MCF 10A (cell line): ENCODE results near the gene PIK3R4. TPM values are rescaled to one million over a fixed set of nuclear protein-coding genes. Genes with fewer than 3 reads are reported as not detected.

Source experiments
- BruUV-seq: library from RNA; stranded (reverse); fragments of 400-500 nt; replicated peaks from 2 replicates; lab custom pipeline; 2021; lab: Mats Ljungman, UMichigan
- CTCF ChIA-PET: fragments of 300-600 bp; sonication (Branson Sonifier 250); formaldehyde crosslinking; extraction: SDS; loops from one replicate; lab custom pipeline; 2021; ENCODE audit warnings: antibody characterized with exemption, inconsistent platforms; lab: Yijun Ruan, JAX
- POLR2A ChIA-PET: fragments of 300-600, 350-650 bp; sonication (Branson Sonifier 250); formaldehyde crosslinking; extraction: SDS; loops from one replicate; lab custom pipeline; 2020; ENCODE audit warnings: antibody characterized with exemption, inconsistent platforms; lab: Yijun Ruan, JAX
- DNase-seq: peaks from one replicate; pipeline ENCODE4 v3.0.0-alpha.2; 2018; ENCODE audit not compliant: unreplicated experiment
- H3K27ac Mint-ChIP-seq: one replicate; pipeline ENCODE4 v1.8.0; 2022; ENCODE audit warnings: mild to moderate bottlenecking, low read depth, mixed read lengths; ENCODE audit not compliant: unreplicated experiment
- H3K27me3 Mint-ChIP-seq: one replicate; pipeline ENCODE4 v1.8.0; 2022; ENCODE audit warnings: mixed read lengths; ENCODE audit not compliant: insufficient read depth, unreplicated experiment
- H3K36me3 Mint-ChIP-seq: one replicate; pipeline ENCODE4 v1.8.0; 2022; ENCODE audit warnings: mild to moderate bottlenecking, moderate library complexity, mixed read lengths; ENCODE audit not compliant: insufficient read depth, unreplicated experiment
- H3K4me1 Mint-ChIP-seq: one replicate; pipeline ENCODE4 v1.8.0; 2022; ENCODE audit warnings: mixed read lengths; ENCODE audit not compliant: insufficient read depth, unreplicated experiment
- H3K4me3 Mint-ChIP-seq: one replicate; pipeline ENCODE4 v1.8.0; 2022; ENCODE audit warnings: mild to moderate bottlenecking, moderate library complexity, mixed read lengths; ENCODE audit not compliant: unreplicated experiment
- H3K9me3 Mint-ChIP-seq: one replicate; pipeline ENCODE4 v1.8.0; 2022; ENCODE audit warnings: mixed read lengths; ENCODE audit not compliant: unreplicated experiment
- intact Hi-C: fragments of 100-400 bp; cut with micrococcal nuclease; formaldehyde crosslinking; loops from 2 replicates; pipeline ENCODE4 v1.14.1; 2022
- total RNA-seq: library from RNA; stranded (reverse); gene quantifications from 2 replicates; pipeline ENCODE4 v1.2.3, GENCODE V29; 2022
- TF ChIP-seq, protein P1 (sequence below): fragments of 200-600 bp; IDR thresholded peaks from one replicate; pipeline ENCODE4 v1.8.0; 2022; ENCODE audit warnings: antibody characterized with exemption, mild to moderate bottlenecking; ENCODE audit not compliant: unreplicated experiment

PIK3R4 gene
- total RNA-seq, 1 experiment from 2014 or later = 16.2 TPM

DNA sequence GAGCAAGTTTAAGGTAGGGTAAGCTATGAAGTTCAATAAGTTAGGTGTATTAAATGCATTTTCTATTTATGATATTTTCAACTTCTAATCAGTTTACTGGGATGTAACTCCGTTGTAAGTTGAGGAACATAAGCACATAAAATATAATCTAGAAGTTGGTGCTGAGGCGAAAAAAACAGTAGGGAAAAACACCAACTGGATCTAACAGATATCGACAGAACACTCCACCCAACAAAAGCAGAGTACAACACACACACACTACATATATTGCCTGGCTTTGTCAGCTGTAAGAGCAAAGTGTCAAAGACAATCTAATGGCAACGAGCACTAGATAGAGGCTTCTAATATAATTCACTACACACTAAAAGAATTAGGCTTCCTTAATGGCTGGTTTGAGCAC lies 8.4 kb downstream of the PIK3R4 start:
- peaks cover 33% of the 10 kb centered on the region for H3K36me3 Mint-ChIP-seq
- no peak overlapping the region for H3K4me3 Mint-ChIP-seq
- peaks cover 22% of the 10 kb centered on the region for H3K4me1 Mint-ChIP-seq
- no peaks in the 10 kb centered on the region for H3K27me3 Mint-ChIP-seq
- ChIA-PET CTCF (interaction anchor here (0.7 to 1.4 kb wide), 5 partner anchors 9 to 158 kb away, joined by 3 to 6 read pairs (median 4); no protein-coding TSS in a partner anchor), POLR2A (interaction anchor here (1.0 to 1.6 kb wide), 2 partner anchors 11 to 156 kb away, joined by 4 to 6 read pairs; partner anchors contain the start of gene ATP2C1)
- intact Hi-C loops = no loop called here
- no peak for DNase-seq
- TF ChIP-seq, protein P1, sequence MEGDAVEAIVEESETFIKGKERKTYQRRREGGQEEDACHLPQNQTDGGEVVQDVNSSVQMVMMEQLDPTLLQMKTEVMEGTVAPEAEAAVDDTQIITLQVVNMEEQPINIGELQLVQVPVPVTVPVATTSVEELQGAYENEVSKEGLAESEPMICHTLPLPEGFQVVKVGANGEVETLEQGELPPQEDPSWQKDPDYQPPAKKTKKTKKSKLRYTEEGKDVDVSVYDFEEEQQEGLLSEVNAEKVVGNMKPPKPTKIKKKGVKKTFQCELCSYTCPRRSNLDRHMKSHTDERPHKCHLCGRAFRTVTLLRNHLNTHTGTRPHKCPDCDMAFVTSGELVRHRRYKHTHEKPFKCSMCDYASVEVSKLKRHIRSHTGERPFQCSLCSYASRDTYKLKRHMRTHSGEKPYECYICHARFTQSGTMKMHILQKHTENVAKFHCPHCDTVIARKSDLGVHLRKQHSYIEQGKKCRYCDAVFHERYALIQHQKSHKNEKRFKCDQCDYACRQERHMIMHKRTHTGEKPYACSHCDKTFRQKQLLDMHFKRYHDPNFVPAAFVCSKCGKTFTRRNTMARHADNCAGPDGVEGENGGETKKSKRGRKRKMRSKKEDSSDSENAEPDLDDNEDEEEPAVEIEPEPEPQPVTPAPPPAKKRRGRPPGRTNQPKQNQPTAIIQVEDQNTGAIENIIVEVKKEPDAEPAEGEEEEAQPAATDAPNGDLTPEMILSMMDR = no peak
- BruUV-seq = no TSS peak
- H3K9me3 Mint-ChIP-seq = no peaks in the 10 kb centered on the region
- H3K27ac Mint-ChIP-seq = no peak overlapping the region

DNA sequence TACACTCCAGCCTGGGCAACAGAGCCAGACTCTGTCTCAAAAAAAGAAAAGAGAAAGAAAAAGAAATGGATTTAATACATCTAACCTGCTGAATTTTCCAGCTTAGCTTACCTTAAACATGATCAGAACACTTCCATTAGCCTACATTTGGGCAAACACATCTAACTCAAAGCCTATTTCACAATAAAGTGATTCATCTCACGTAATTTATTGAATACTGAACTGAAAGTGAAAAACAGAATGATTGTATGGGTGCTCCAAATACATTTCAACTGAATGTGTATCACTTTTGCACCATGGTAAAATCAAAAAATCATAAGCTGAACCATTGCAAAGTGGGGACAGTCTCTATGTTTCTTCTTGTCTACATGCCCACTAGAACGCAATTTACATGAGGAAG lies 9.0 kb downstream of the PIK3R4 start:
- no peak overlapping the region for H3K4me3 Mint-ChIP-seq
- H3K27ac Mint-ChIP-seq = no peak overlapping the region
- intact Hi-C loops = no loop called here
- TF ChIP-seq, protein P1 = no peak
- DNase-seq = peak; percentile 20
- H3K36me3 Mint-ChIP-seq = peaks cover 31% of the 10 kb centered on the region
- H3K9me3 Mint-ChIP-seq = no peaks in the 10 kb centered on the region
- ChIA-PET CTCF (interaction anchor here (0.6 to 1.4 kb wide), 4 partner anchors 8 to 594 kb away, joined by 3 to 6 read pairs (median 4); no protein-coding TSS in a partner anchor), POLR2A (interaction anchor here (1.0 to 1.6 kb wide), 2 partner anchors 10 to 156 kb away, joined by 4 to 6 read pairs; partner anchors contain the start of gene ATP2C1)
- BruUV-seq = no TSS peak
- H3K27me3 Mint-ChIP-seq = no peaks in the 10 kb centered on the region
- peaks cover 18% of the 10 kb centered on the region for H3K4me1 Mint-ChIP-seq

DNA sequence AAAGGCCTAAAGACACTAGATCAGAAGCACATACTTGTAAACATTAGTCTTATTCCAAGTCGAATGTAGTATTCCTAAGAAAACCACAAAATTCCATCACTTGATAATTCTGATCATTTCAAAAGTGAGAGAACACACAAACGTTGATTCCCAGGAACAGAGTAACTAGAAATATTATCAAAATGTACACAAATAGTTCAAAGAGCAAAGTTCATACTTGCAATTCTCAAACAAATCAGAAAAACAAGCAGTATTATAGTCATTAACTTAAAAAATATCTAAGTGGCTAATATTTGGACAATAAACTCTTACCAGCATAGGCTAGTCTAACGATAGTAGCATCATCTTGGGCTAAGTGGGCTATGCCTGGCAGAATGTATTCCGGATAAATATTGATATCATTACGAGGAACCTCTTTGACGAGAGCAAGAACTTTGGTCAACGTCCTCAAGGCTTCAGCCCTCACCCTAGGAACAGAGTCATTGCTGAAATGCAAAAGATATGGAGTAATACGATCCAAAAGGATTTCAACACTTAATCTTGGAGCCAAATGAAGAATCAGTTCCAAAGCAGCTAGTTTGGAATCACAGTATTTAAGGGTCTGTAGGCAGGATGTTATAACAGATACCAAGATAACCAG lies 13.3 kb downstream of the PIK3R4 start:
- TF ChIP-seq, protein P1 = no peak
- H3K36me3 Mint-ChIP-seq = peaks cover 28% of the 10 kb centered on the region
- CTCF ChIA-PET = no interaction called here
- H3K27ac Mint-ChIP-seq = no peak overlapping the region
- H3K9me3 Mint-ChIP-seq = no peaks in the 10 kb centered on the region
- POLR2A ChIA-PET = no interaction called here
- H3K27me3 Mint-ChIP-seq = no peaks in the 10 kb centered on the region
- no TSS peak for BruUV-seq
- DNase-seq = no peak
- intact Hi-C loops = no loop called here
- peaks cover 9% of the 10 kb centered on the region for H3K4me1 Mint-ChIP-seq
- no peak overlapping the region for H3K4me3 Mint-ChIP-seq

DNA sequence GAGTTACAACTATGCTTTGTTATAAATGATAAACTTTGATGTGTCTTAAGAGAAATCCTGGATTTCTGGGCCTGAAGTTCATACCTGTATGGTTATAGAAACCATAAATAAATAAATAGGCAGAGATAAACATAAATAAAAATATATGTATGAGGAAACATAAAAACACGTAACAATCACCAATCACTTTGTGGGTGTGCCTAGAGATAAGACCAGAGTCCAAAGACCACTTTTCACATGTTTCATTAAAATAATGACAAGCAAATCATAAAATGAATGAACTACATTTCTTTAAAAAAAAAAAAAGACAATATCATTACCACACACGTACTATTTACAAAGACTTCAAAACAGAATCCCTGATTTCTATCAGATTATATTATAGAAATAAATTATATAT lies 14.1 kb downstream of the PIK3R4 start:
- peaks cover 28% of the 10 kb centered on the region for H3K36me3 Mint-ChIP-seq
- no peak overlapping the region for H3K4me3 Mint-ChIP-seq
- ChIA-PET POLR2A (no interaction called here), CTCF (interaction anchor here (0.6 to 1.1 kb wide), 3 partner anchors 28 to 236 kb away, joined by 3 to 5 read pairs (median 3); partner anchors contain the start of gene ATP2C1)
- BruUV-seq = no TSS peak
- intact Hi-C loops = no loop called here
- H3K9me3 Mint-ChIP-seq = no peaks in the 10 kb centered on the region
- H3K27ac Mint-ChIP-seq = no peak overlapping the region
- TF ChIP-seq, protein P1 = no peak
- no peaks in the 10 kb centered on the region for H3K4me1 Mint-ChIP-seq
- H3K27me3 Mint-ChIP-seq = no peaks in the 10 kb centered on the region
- DNase-seq = no peak
